AG09309 (cell line): ENCODE measurements around the gene NAT16.

Experiments
- DNase-seq: peaks from one replicate; pipeline ENCODE4 v3.0.0-alpha.2; 2010; ENCODE audit warnings: low read depth
- H3K4me3 ChIP-seq: 2 replicates; pipeline ENCODE4 v1.5.1; 2011; ENCODE audit warnings: mild to moderate bottlenecking, low read depth, low read length, moderate library complexity; ENCODE audit not compliant: control insufficient read depth
- CTCF ChIP-seq: IDR thresholded peaks from 2 replicates; pipeline ENCODE4 v1.5.1; 2011; ENCODE audit warnings: mild to moderate bottlenecking, low read depth, low read length, inconsistent platforms; ENCODE audit not compliant: insufficient read depth, control insufficient read depth; ENCODE audit errors: missing control alignments

NAT16 gene

GRCh38 chr7:101218236-101219125 lies 38.4 kb upstream of the NAT16 start:
- H3K4me3 ChIP-seq, result peak overlapping the region; percentile 96
- DNase-seq, result no peak
- no peak for TF ChIP-seq CTCF

DNA sequence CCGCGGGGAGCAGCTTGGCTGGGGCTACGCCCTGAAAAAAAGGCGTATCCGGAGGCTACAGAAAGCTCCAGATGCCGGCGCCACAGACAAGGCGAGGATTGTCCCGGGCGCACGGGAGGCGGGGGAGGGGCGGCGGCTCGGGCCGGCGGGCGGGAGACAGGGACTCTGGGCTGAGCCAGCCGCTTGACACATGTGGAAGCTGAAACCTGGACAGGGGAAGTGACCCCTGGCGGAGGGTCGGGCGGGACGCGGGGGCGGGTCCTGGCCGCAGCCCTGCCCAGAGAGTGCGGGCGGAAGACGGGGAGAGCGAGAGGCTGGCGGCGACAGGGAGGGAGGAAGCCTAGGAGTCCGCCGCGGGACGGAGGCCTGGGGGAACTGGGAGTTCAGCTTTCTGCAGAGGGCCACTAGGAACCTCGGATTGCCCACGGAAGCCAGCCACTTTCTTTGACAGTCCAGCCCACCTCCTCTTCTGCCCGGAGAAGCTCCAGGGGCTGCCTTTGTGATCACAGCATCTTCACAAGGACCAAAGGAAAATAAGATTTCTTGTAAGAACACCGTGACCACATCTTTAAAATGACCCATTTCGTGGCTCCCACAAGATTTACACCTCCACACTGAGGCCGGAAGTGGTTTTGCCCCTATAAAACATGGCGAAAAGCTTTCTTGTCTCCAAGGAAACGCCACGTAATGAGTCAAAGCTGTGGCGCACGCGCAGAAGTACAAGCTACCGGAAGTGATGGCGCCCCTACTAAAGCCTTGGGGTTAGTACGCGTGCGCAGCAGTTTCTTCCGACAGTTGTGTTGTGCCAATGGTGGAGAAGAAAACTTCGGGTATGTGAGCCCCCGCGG lies 37.5 kb upstream of the NAT16 start, which contains the start of the genes PLOD3 and ZNHIT1:
PLOD3 (minus strand) TSS at position 194 of the 848 bp plus-strand sequence. CDS start 307 bp downstream, outside the sequence.
ZNHIT1 (plus strand) TSS at position 778 of the 848 bp plus-strand sequence; CDS start at position 809, 31 bp downstream.
- TF ChIP-seq CTCF, result no peak
- peak; percentile 93 for DNase-seq
- peak within 1 kb of the TSS; percentile 96 for H3K4me3 ChIP-seq

- DNase-seq, result no peak
- H3K4me3 ChIP-seq, result peak overlapping the region; percentile 96
- TF ChIP-seq CTCF, result peak; percentile 2
Observed at GRCh38 chr7:101216860-101217387, 36.8 kb upstream of the NAT16 start.

DNA sequence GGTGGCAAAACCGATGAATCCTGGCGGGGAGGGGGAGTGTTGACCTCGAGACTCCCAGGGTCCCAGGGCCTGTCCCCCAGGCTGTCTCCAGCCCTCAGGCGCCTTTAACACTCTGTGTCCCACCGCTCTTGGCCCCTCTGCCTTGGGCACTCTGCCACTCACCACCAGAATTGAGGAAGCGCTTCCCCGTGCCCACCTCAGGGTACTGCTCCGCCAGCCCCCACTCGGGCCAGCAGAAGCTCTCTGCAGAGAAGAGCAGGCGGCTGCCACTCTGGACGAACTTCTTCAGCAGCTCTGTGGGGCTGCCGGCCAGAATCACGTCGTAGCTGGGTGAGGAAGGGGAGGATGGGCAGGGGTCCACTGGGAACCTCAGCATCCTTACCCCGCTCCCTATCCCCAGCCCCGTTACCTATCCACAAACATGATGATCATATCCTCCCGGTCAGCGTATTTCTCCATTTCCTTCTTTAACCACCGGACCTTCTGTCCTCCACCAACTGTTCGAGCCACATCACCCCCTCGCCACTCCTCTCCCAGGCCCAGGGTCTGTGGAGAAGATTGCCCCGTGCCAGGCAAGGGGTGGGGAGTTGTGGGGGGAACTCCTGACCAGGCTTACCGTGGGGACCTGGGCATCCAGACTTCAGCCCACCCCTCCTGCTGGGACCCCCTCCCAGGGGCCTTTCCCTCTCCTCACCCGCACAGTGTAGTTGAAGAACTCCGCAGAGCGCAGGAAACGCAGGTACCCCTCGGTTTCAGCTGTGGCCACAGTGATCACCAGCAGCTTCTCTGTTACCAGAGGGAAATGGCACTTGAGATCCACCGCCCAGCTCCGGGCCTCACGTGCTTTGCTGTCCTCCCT lies 36.1 kb upstream of the NAT16 start:
- TF ChIP-seq CTCF, result no peak
- DNase-seq, result no peak
- peak overlapping the region; percentile 96 for H3K4me3 ChIP-seq

DNA sequence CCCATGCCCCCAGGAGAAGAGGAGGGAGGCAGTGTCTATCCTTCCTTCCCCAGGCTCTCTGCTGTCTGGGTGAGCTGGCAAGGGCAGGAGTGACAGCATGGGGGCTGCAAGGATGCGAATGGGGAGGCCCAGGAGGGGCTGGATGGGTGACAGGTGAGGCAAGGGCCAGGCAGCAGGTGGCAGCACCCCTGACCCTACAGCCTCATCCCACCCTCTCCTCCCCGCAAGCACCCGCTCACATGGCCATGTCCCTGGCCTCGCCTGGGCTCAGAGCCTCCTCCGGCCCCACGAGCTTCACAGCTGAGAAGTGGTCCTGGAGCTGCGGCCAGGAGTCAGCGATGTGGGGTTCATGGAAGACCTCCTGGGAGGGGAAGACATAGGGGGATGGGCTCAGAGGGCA lies 31.9 kb upstream of the NAT16 start:
- H3K4me3 ChIP-seq, result no peak overlapping the region
- no peak for TF ChIP-seq CTCF
- DNase-seq, result no peak
